GM12892 (cell line): ENCODE results near the gene MRPS34.

ENCODE experiments used
- POLR2A ChIP-seq: IDR thresholded peaks from 2 replicates; pipeline ENCODE4 v1.6.1; 2011; ENCODE audit warnings: low read depth, low read length, control low read depth
- POLR2AphosphoS5 ChIP-seq: IDR thresholded peaks from 2 replicates; pipeline ENCODE4 v1.6.1; 2011; ENCODE audit warnings: low read depth, low read length, control low read depth
- TAF1 ChIP-seq: IDR thresholded peaks from 2 replicates; pipeline ENCODE4 v1.6.1; 2011; ENCODE audit warnings: low read depth, mild to moderate bottlenecking, control low read depth, low read length, borderline replicate concordance

GRCh38 chr16:1744338-1744840 lies 28.5 kb downstream of the MRPS34 start:
- TF ChIP-seq POLR2AphosphoS5 (no peak), POLR2A (no peak), TAF1 (no peak)
